ENCODE data around the gene LACTB.

GRCh38 chr15:63156086-63156710 is 34.5 kb downstream of the LACTB start:
- TF ChIP-seq CTCF (conservative IDR thresholded peaks at IDR 0.05; ENCODE audit: low read depth, low read length): no peak
- TF ChIP-seq EZH2 (IDR thresholded peaks at IDR 0.05; ENCODE audit: borderline replicate concordance, low read depth, low read length, poor library complexity, severe bottlenecking): no peak

Measured in A673 (cell line).